HepG2 (cell line): ENCODE measurements around the gene CLDND2. TPM values are rescaled to one million over a fixed set of nuclear protein-coding genes. Genes with fewer than 3 reads are reported as not detected.

ENCODE experiments used
- CEBPB ChIP-seq: IDR thresholded peaks from 2 replicates; pipeline ENCODE4 v1.6.1; 2011; ENCODE audit warnings: low read depth, low read length, improper control_type of control experiment, borderline replicate concordance
- GATAD1 ChIP-seq: IDR thresholded peaks from 2 replicates; pipeline ENCODE4 v1.6.1; 2016; ENCODE audit warnings: missing genetic modification reagents, missing compliant biosample characterization
- HOXD1 ChIP-seq: sonication (generic); formaldehyde crosslinking; IDR thresholded peaks from 2 replicates; pipeline ENCODE4 v1.5.0; 2020; ENCODE audit warnings: missing genetic modification reagents
- MAZ ChIP-seq, 2 experiments: sonication (generic) in 1 of 2; formaldehyde crosslinking in 1 of 2; IDR thresholded peaks; 2 replicates each; pipeline versions ENCODE4 v1.5.0 to v1.6.1; 2012 to 2020; ENCODE audit warnings: low read depth in 2 of 2, mild to moderate bottlenecking in 2 of 2, borderline replicate concordance in 1 of 2, improper control_type of control experiment in 1 of 2, low read length in 1 of 2, missing genetic modification reagents in 1 of 2, moderate library complexity in 1 of 2
- RERE ChIP-seq: IDR thresholded peaks from 2 replicates; pipeline ENCODE4 v1.6.1; 2016; ENCODE audit warnings: low read depth, missing genetic modification reagents, missing compliant biosample characterization
- SMAD3 ChIP-seq: sonication (generic); formaldehyde crosslinking; IDR thresholded peaks from 2 replicates; pipeline ENCODE4 v1.4.0; 2020; ENCODE audit warnings: missing genetic modification reagents
- SNAPC2 ChIP-seq: sonication (generic); formaldehyde crosslinking; IDR thresholded peaks from 2 replicates; pipeline ENCODE4 v1.8.1; 2022; ENCODE audit warnings: mild to moderate bottlenecking, missing genetic modification reagents
- SRSF1 ChIP-seq: fragments of 200-400 bp; formaldehyde crosslinking; optimal IDR thresholded peaks from 2 replicates; pipeline ENCODE3; 2017; ENCODE audit warnings: mild to moderate bottlenecking, low read depth, low read length, moderate library complexity
- TFDP2 ChIP-seq: sonication (generic); formaldehyde crosslinking; IDR thresholded peaks from 2 replicates; pipeline ENCODE4 v1.4.0; 2020; ENCODE audit warnings: missing genetic modification reagents
- TP53 ChIP-seq: sonication (generic); formaldehyde crosslinking; conservative IDR thresholded peaks from 2 replicates; pipeline ENCODE4 v1.4.0; 2020; ENCODE audit warnings: missing genetic modification reagents
- ZNF260 ChIP-seq: sonication (generic); formaldehyde crosslinking; IDR thresholded peaks from 2 replicates; pipeline ENCODE4 v1.4.0; 2020; ENCODE audit warnings: missing genetic modification reagents, low read depth, mild to moderate bottlenecking, borderline replicate concordance
- ZNF292 ChIP-seq: sonication (generic); formaldehyde crosslinking; IDR thresholded peaks from 2 replicates; pipeline ENCODE4 v1.8.1; 2022; ENCODE audit warnings: mild to moderate bottlenecking, low read depth, missing genetic modification reagents, borderline replicate concordance
- ZNF746 ChIP-seq: sonication (generic); formaldehyde crosslinking; IDR thresholded peaks from 2 replicates; pipeline ENCODE4 v1.8.0; 2022; ENCODE audit warnings: mild to moderate bottlenecking, missing genetic modification reagents
- ZNF780A ChIP-seq: sonication (generic); formaldehyde crosslinking; IDR thresholded peaks from 2 replicates; pipeline ENCODE4 v1.8.0; 2022; ENCODE audit warnings: mild to moderate bottlenecking, missing genetic modification reagents, moderate library complexity
- polyA plus RNA-seq, 8 experiments: library from polyadenylated mRNA; depleted of rRNA in 3 of 8; stranded (reverse) in 7 of 8; unstranded in 1 of 8; fragments of >200 nt; fragmentation: Illumina TruSeq in 4 of 8; extraction: Trizol in 4 of 8; gene quantifications; 2 replicates each; pipeline versions ENCODE4 v1.2.1 to v1.2.3, GENCODE V29; 2011 to 2016; ENCODE audit warnings: low read depth in 4 of 8, missing spikeins in 1 of 8, mixed read lengths in 1 of 8; ENCODE audit not compliant: insufficient read depth in 1 of 8
- total RNA-seq, 5 experiments: library from RNA; depleted of rRNA; stranded (reverse); fragments of >200 nt; fragmentation: Illumina TruSeq; extraction: Trizol; gene quantifications; 2 replicates each; pipeline ENCODE4 v1.2.3, GENCODE V29; 2016; ENCODE audit warnings: low read depth in 1 of 5
- TF ChIP-seq, protein P1 (sequence below): sonication (generic); formaldehyde crosslinking; IDR thresholded peaks from 2 replicates; pipeline ENCODE4 v1.5.0; 2020; ENCODE audit warnings: mild to moderate bottlenecking, low read depth, missing genetic modification reagents, borderline replicate concordance
- TF ChIP-seq, protein P2 (sequence below): sonication (generic); formaldehyde crosslinking; IDR thresholded peaks from 2 replicates; pipeline ENCODE4 v1.8.1; 2022; ENCODE audit warnings: mild to moderate bottlenecking, missing genetic modification reagents

Gene CLDND2
- total and polyA plus RNA-seq, 2 of the 13 experiments (the other 11 are each of a cell fraction or from before 2014, with no cell fraction given), result 0.84 to 1.8 TPM

DNA sequence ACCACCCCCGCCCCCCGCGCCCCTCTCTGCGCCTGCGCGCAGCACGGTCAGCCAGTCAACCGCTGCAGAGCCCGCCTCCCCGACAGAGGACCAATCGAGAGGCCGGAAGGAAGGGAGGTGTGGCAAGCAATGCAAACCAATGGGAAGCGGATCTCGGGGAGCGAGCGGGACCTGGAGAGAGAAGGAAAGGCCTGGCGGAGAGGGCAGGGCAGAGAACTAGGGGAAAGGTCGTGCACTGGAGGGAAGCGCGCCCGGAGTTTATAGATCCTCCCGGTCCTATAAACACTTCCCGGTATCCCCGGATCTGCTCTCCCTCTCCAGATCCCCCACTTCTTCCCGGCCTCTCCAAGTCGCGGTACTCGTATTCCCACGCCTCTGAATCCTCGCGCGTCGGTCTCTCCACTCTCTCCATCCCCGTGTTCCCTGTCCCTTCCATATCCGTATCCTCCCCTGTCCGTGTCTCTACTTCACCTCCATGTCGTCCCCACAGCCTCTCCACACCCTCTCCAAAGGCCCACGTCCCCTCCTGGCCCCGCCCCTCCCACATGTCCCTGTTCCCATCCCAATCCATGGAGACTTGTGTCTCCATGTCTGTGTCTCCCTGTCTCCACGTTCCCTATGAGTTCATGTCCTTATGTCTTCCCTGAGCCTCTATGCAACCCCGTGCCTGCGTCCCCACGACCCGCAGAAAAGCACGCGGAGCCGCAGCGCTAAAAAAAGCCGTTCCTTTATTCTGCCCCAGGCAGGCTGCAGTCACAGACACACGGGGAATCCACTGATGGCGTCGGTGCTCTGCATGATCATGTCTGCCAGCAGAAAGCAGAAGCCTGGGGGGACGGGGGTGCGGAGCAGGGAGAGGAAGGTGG lies 2.2 kb downstream of the CLDND2 start (continued):
- TF ChIP-seq MAZ (IDR thresholded peaks at IDR 0.05; ENCODE audit: borderline replicate concordance, low read depth, low read length) (peak; percentile 28; the same call in 1 of the 2 replicates), MAZ (CRISPR knock-in tag; IDR thresholded peaks at IDR 0.05; ENCODE audit: low read depth) (no peak; the same call in 1 of the 2 replicates), ZNF292 (CRISPR knock-in tag) (no peak), CEBPB (peak; percentile 41; the same call in 1 of the 2 replicates), RERE (no peak; the same call in 1 of the 2 replicates), TFDP2 (CRISPR knock-in tag) (peak; percentile 56), TP53 (CRISPR knock-in tag) (no peak), GATAD1 (CRISPR knock-in tag) (peak; percentile 19; the same call in 1 of the 2 replicates), ZNF780A (peak; percentile 73), ZNF260 (CRISPR knock-in tag) (no peak), ZNF746 (CRISPR knock-in tag) (no peak), HOXD1 (CRISPR knock-in tag) (0 out of 2 replicates have a peak, but pooled peaks have one; percentile 29), SMAD3 (CRISPR knock-in tag) (peak; percentile 64), SRSF1 (peak; percentile 28), SNAPC2 (CRISPR knock-in tag) (peak; percentile 36; the same call in 1 of the 2 replicates)
- TF ChIP-seq, protein P1, sequence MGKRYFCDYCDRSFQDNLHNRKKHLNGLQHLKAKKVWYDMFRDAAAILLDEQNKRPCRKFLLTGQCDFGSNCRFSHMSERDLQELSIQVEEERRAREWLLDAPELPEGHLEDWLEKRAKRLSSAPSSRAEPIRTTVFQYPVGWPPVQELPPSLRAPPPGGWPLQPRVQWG (CRISPR knock-in tag), result no peak
- TF ChIP-seq, protein P2, sequence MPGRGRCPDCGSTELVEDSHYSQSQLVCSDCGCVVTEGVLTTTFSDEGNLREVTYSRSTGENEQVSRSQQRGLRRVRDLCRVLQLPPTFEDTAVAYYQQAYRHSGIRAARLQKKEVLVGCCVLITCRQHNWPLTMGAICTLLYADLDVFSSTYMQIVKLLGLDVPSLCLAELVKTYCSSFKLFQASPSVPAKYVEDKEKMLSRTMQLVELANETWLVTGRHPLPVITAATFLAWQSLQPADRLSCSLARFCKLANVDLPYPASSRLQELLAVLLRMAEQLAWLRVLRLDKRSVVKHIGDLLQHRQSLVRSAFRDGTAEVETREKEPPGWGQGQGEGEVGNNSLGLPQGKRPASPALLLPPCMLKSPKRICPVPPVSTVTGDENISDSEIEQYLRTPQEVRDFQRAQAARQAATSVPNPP (CRISPR knock-in tag), result 0 out of 2 replicates have a peak, but pooled peaks have one; percentile 46
